HepG2 (cell line): ENCODE data around the gene TCF7L2. TPM values are rescaled to one million over a fixed set of nuclear protein-coding genes. Genes with fewer than 3 reads are reported as not detected.
A peak's percentile ranks its signal among the peaks of the same experiment; 100 is the strongest.

Source experiments
- DMTF1 ChIP-seq: sonication (generic); formaldehyde crosslinking; IDR thresholded peaks from 2 replicates; pipeline ENCODE4 v1.4.0; 2020; ENCODE audit warnings: mild to moderate bottlenecking, missing genetic modification reagents
- EHMT2 ChIP-seq: fragments of 200-600 bp; sonication (generic); IDR thresholded peaks from 2 replicates; pipeline ENCODE4 v1.7.0; 2017; ENCODE audit warnings: antibody characterized with exemption, low read depth, low read length, borderline replicate concordance
- ETV6 ChIP-seq: sonication (generic); formaldehyde crosslinking; conservative IDR thresholded peaks from 2 replicates; pipeline ENCODE4 v1.4.0; 2020; ENCODE audit warnings: missing genetic modification reagents
- KDM4B ChIP-seq: sonication (generic); formaldehyde crosslinking; IDR thresholded peaks from 2 replicates; pipeline ENCODE4 v1.4.0; 2020; ENCODE audit warnings: missing genetic modification reagents
- MLXIP ChIP-seq: sonication (generic); formaldehyde crosslinking; IDR thresholded peaks from 2 replicates; pipeline ENCODE4 v1.9.0; 2021; ENCODE audit warnings: missing genetic modification reagents, borderline replicate concordance
- PRPF4 ChIP-seq: fragments of 200-400 bp; formaldehyde crosslinking; IDR thresholded peaks from 2 replicates; pipeline ENCODE4 v1.6.1; 2016; ENCODE audit warnings: low read length, low read depth; ENCODE audit not compliant: poor library complexity, severe bottlenecking
- RFX1 ChIP-seq: fragments of 450-650 bp; IDR thresholded peaks from 2 replicates; pipeline ENCODE4 v1.6.1; 2017
- RNF2 ChIP-seq: fragments of 450-650 bp; conservative IDR thresholded peaks from 2 replicates; pipeline ENCODE4 v1.6.1; 2016; ENCODE audit warnings: low read depth
- SPEN ChIP-seq: sonication (generic); formaldehyde crosslinking; IDR thresholded peaks from 2 replicates; pipeline ENCODE4 v1.5.1; 2020; ENCODE audit warnings: low read depth, mild to moderate bottlenecking, missing genetic modification reagents
- TRIM24 ChIP-seq: sonication (generic); formaldehyde crosslinking; IDR thresholded peaks from 2 replicates; pipeline ENCODE4 v1.8.0; 2022; ENCODE audit warnings: mild to moderate bottlenecking, missing genetic modification reagents
- ZBTB39 ChIP-seq: sonication (generic); formaldehyde crosslinking; IDR thresholded peaks from 2 replicates; pipeline ENCODE4 v1.5.0; 2020; ENCODE audit warnings: missing genetic modification reagents
- ZFP36L1 ChIP-seq: sonication (generic); formaldehyde crosslinking; IDR thresholded peaks from 2 replicates; pipeline ENCODE4 v1.8.0; 2022; ENCODE audit warnings: mild to moderate bottlenecking, missing genetic modification reagents, moderate library complexity
- ZNF121 ChIP-seq: sonication (generic); formaldehyde crosslinking; IDR thresholded peaks from 2 replicates; pipeline ENCODE4 v1.5.0; 2020; ENCODE audit warnings: mild to moderate bottlenecking, missing genetic modification reagents
- ZNF616 ChIP-seq: sonication (generic); formaldehyde crosslinking; IDR thresholded peaks from 2 replicates; pipeline ENCODE4 v1.5.0; 2020; ENCODE audit warnings: low read depth, mild to moderate bottlenecking, missing genetic modification reagents
- ZNF709 ChIP-seq: sonication (generic); formaldehyde crosslinking; IDR thresholded peaks from 2 replicates; pipeline ENCODE4 v1.5.0; 2020; ENCODE audit warnings: mild to moderate bottlenecking, missing genetic modification reagents
- ZNF766 ChIP-seq: sonication (generic); formaldehyde crosslinking; IDR thresholded peaks from 2 replicates; pipeline ENCODE4 v1.5.0; 2020; ENCODE audit warnings: missing genetic modification reagents, borderline replicate concordance
- polyA plus RNA-seq, 8 experiments: library from polyadenylated mRNA; depleted of rRNA in 3 of 8; stranded (reverse) in 7 of 8; unstranded in 1 of 8; fragments of >200 nt; fragmentation: Illumina TruSeq in 4 of 8; extraction: Trizol in 4 of 8; gene quantifications; 2 replicates each; pipeline versions ENCODE4 v1.2.1 to v1.2.3, GENCODE V29; 2011 to 2016; ENCODE audit warnings: low read depth in 4 of 8, missing spikeins in 1 of 8, mixed read lengths in 1 of 8; ENCODE audit not compliant: insufficient read depth in 1 of 8
- total RNA-seq, 5 experiments: library from RNA; depleted of rRNA; stranded (reverse); fragments of >200 nt; fragmentation: Illumina TruSeq; extraction: Trizol; gene quantifications; 2 replicates each; pipeline ENCODE4 v1.2.3, GENCODE V29; 2016; ENCODE audit warnings: low read depth in 1 of 5
- TF ChIP-seq, protein P1 (sequence below): sonication (generic); formaldehyde crosslinking; IDR thresholded peaks from 2 replicates; pipeline ENCODE4 v1.4.0; 2020; ENCODE audit warnings: mild to moderate bottlenecking, low read depth, missing genetic modification reagents
- TF ChIP-seq, protein P2 (sequence below): sonication (generic); formaldehyde crosslinking; IDR thresholded peaks from 2 replicates; pipeline ENCODE4 v1.8.1; 2023; ENCODE audit warnings: mild to moderate bottlenecking, missing genetic modification reagents
- TF ChIP-seq, protein P3 (sequence below): sonication (generic); formaldehyde crosslinking; IDR thresholded peaks from 2 replicates; pipeline ENCODE4 v1.8.0; 2022; ENCODE audit warnings: missing genetic modification reagents, mild to moderate bottlenecking, borderline replicate concordance

Gene TCF7L2
- total and polyA plus RNA-seq, 2 of the 13 experiments (the other 11 are each of a cell fraction or from before 2014, with no cell fraction given): 3.9 to 13.7 TPM

DNA sequence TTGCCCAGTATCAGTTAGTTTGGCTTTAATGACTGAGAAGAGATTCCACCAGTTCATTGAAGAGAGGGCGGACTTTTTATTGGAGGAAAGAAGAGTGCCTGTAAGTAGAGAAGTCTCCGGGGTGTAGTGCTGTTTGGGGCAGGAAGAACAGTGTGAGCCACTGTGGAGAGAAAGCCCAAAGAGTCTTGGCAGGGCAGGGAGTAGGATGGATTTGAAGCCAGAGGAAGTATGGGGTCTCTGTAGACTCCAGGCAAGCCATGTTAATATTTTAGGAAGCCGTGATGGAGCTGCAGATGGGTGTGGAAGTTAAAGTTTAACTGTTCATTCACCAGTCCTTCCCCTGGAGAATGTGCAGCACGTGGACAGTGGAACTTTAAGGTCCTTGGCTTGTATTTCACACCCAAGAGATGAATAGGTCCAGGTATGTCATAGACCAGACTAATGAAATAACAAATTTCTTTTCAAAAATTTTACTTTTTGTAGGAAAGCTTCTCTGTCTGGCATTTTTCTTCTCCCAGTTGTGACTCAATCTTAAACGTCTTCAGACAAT is 54.1 kb downstream of the TCF7L2 start (continued):
- no peak for TF ChIP-seq DMTF1 (CRISPR knock-in tag)
- TF ChIP-seq, protein P1, sequence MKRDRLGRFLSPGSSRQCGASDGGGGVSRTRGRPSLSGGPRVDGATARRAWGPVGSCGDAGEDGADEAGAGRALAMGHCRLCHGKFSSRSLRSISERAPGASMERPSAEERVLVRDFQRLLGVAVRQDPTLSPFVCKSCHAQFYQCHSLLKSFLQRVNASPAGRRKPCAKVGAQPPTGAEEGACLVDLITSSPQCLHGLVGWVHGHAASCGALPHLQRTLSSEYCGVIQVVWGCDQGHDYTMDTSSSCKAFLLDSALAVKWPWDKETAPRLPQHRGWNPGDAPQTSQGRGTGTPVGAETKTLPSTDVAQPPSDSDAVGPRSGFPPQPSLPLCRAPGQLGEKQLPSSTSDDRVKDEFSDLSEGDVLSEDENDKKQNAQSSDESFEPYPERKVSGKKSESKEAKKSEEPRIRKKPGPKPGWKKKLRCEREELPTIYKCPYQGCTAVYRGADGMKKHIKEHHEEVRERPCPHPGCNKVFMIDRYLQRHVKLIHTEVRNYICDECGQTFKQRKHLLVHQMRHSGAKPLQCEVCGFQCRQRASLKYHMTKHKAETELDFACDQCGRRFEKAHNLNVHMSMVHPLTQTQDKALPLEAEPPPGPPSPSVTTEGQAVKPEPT: 0 out of 2 replicates have a peak, but pooled peaks have one; percentile 36
- TF ChIP-seq, protein P2, sequence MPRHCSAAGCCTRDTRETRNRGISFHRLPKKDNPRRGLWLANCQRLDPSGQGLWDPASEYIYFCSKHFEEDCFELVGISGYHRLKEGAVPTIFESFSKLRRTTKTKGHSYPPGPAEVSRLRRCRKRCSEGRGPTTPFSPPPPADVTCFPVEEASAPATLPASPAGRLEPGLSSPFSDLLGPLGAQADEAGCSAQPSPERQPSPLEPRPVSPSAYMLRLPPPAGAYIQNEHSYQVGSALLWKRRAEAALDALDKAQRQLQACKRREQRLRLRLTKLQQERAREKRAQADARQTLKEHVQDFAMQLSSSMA: no peak
- no peak for TF ChIP-seq EHMT2
- no peak for TF ChIP-seq ZNF121
- peak; percentile 62; the same call in 1 of the 2 replicates for TF ChIP-seq ZFP36L1 (CRISPR knock-in tag)
- no peak for TF ChIP-seq ZNF616 (CRISPR knock-in tag)
- no peak for TF ChIP-seq PRPF4
- no peak for TF ChIP-seq ETV6 (CRISPR knock-in tag)
- no peak for TF ChIP-seq SPEN
- no peak for TF ChIP-seq RFX1
- TF ChIP-seq RNF2: no peak
- TF ChIP-seq ZNF766 (CRISPR knock-in tag): no peak
- no peak for TF ChIP-seq KDM4B (CRISPR knock-in tag)
- TF ChIP-seq TRIM24 (CRISPR knock-in tag): no peak
- peak; percentile 95 for TF ChIP-seq MLXIP (CRISPR knock-in tag)
- TF ChIP-seq, protein P3, sequence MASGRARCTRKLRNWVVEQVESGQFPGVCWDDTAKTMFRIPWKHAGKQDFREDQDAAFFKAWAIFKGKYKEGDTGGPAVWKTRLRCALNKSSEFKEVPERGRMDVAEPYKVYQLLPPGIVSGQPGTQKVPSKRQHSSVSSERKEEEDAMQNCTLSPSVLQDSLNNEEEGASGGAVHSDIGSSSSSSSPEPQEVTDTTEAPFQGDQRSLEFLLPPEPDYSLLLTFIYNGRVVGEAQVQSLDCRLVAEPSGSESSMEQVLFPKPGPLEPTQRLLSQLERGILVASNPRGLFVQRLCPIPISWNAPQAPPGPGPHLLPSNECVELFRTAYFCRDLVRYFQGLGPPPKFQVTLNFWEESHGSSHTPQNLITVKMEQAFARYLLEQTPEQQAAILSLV (CRISPR knock-in tag): no peak
- TF ChIP-seq ZNF709 (CRISPR knock-in tag): no peak
- no peak for TF ChIP-seq ZBTB39
